Stimulated activated memory B cell treated with anti-CD40 and anti-IgM and Interleukin-4, amounts not matched to agents 10 μg/mL and 1 μg/mL and 100 μg/mL, for 72 hours (primary cell): ENCODE data around the gene MAP3K1.

Experiments
- ATAC-seq: fragments of 150-1000 bp; cut with Tn5 transposase; 2 replicates; pipeline ENCODE4 v1.10.0; 2021
- H3K27ac Mint-ChIP-seq: one replicate; pipeline ENCODE4 v1.8.0; 2022; ENCODE audit warnings: mild to moderate bottlenecking, mixed read lengths
- H3K27me3 Mint-ChIP-seq: one replicate; pipeline ENCODE4 v1.8.0; 2022; ENCODE audit warnings: mixed read lengths
- H3K36me3 Mint-ChIP-seq: one replicate; pipeline ENCODE4 v1.8.0; 2022; ENCODE audit warnings: mixed read lengths
- H3K4me1 Mint-ChIP-seq: one replicate; pipeline ENCODE4 v1.8.0; 2022; ENCODE audit warnings: mixed read lengths
- H3K4me3 Mint-ChIP-seq: one replicate; pipeline ENCODE4 v1.8.0; 2022; ENCODE audit warnings: mild to moderate bottlenecking, moderate library complexity, mixed read lengths
- H3K9me3 Mint-ChIP-seq: one replicate; pipeline ENCODE4 v1.8.0; 2022; ENCODE audit warnings: mixed read lengths

The MAP3K1 gene

DNA sequence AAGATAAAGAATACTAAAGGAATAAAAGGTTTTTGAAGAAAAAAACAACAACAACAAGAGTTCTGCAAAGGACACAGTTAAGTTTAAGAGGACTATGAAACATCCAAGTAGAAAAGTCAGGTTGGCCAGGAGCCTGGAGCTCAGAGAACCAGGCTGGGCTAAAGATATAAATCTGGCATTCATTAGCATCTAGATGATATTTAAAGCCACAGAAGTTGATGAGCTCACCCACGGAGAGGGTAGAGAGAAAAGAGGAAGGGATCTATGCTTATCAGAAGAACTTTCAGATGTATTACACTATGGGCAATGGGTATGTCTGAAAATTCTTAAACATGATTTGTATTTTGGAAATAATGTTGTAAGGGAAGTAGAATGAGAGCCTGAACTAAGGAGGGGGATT lies 126.6 kb downstream of the MAP3K1 start:
- no peak for ATAC-seq
- Mint-ChIP-seq H3K27ac (no peak overlapping the region), H3K27me3 (no peaks in the 10 kb centered on the region), H3K9me3 (no peaks in the 10 kb centered on the region), H3K36me3 (peaks cover 57% of the 10 kb centered on the region), H3K4me1 (peaks cover 16% of the 10 kb centered on the region), H3K4me3 (no peak overlapping the region)
